Measurements from ENCODE around the gene ERAS.

The ERAS gene

GRCh38 chrX:48806081-48806480, 20.2 kb upstream of the ERAS start:
- TF ChIP-seq CTCF (IDR thresholded peaks at IDR 0.05) = no peak
- no peak for DNase-seq
- no peak overlapping the region for H3K4me3 ChIP-seq
- H3K36me3 ChIP-seq = peaks cover 0 to 27% (median 4%) of the 10 kb centered on the region in 3 donors
- no peaks in the 10 kb centered on the region for H3K27me3 ChIP-seq
- H3K4me1 ChIP-seq = peaks cover 0 to 8% (median 0%) of the 10 kb centered on the region in 4 donors
- no peaks in the 10 kb centered on the region for H3K9me3 ChIP-seq
- intact Hi-C loops (cut with DNase I; ENCODE audit: low total_unique reads) = no loop called here
- H3K27ac ChIP-seq = no peak overlapping the region

- Histone ChIP-seq H3K27me3 (no peaks in the 10 kb centered on the region), H3K9me3 (no peaks in the 10 kb centered on the region), H3K36me3 (peaks cover 17 to 55% (median 50%) of the 10 kb centered on the region in 3 donors), H3K4me1 (no peaks in the 10 kb centered on the region), H3K4me3 (no peak overlapping the region), H3K27ac (no peak overlapping the region)
- intact Hi-C loops (cut with DNase I; ENCODE audit: low total_unique reads) = no loop called here
- TF ChIP-seq CTCF (IDR thresholded peaks at IDR 0.05) = no peak
- no peak for DNase-seq
These were observed 12.7 kb upstream of the ERAS start for GRCh38 chrX:48813644-48814043.

- Histone ChIP-seq H3K27ac (no peak overlapping the region), H3K27me3 (no peaks in the 10 kb centered on the region), H3K4me1 (no peaks in the 10 kb centered on the region), H3K36me3 (peaks cover 17 to 60% (median 50%) of the 10 kb centered on the region in 3 donors), H3K4me3 (no peak overlapping the region), H3K9me3 (no peaks in the 10 kb centered on the region)
- intact Hi-C loops (cut with DNase I; ENCODE audit: low total_unique reads) = no loop called here
- DNase-seq = no peak
- no peak for TF ChIP-seq CTCF (IDR thresholded peaks at IDR 0.05)
These were observed 11.6 kb upstream of the ERAS start for GRCh38 chrX:48814722-48815121.

GRCh38 chrX:48815266-48815665, 11.0 kb upstream of the ERAS start:
- DNase-seq = no peak
- no peaks in the 10 kb centered on the region for H3K27me3 ChIP-seq
- no peak for TF ChIP-seq CTCF (IDR thresholded peaks at IDR 0.05)
- intact Hi-C loops (cut with DNase I; ENCODE audit: low total_unique reads) = no loop called here
- H3K27ac ChIP-seq = no peak overlapping the region
- no peaks in the 10 kb centered on the region for H3K9me3 ChIP-seq
- H3K4me1 ChIP-seq = no peaks in the 10 kb centered on the region
- H3K4me3 ChIP-seq = no peak overlapping the region
- peaks cover 17 to 65% (median 50%) of the 10 kb centered on the region in 3 donors for H3K36me3 ChIP-seq

- intact Hi-C loops (cut with DNase I; ENCODE audit: low total_unique reads) = no loop called here
- Histone ChIP-seq H3K4me3 (no peak overlapping the region), H3K4me1 (no peaks in the 10 kb centered on the region), H3K36me3 (peaks cover 17 to 66% (median 55%) of the 10 kb centered on the region in 3 donors), H3K27me3 (no peaks in the 10 kb centered on the region), H3K27ac (no peak overlapping the region), H3K9me3 (no peaks in the 10 kb centered on the region)
- TF ChIP-seq CTCF (IDR thresholded peaks at IDR 0.05) = no peak
- DNase-seq = no peak
These were observed 10.1 kb upstream of the ERAS start for GRCh38 chrX:48816014-48816810.
